Measurements from ENCODE around the gene TMEM98.
"Not testable (repeated sequence)": the region's sequence is repeated elsewhere in the genome, so short reads cannot be mapped to it uniquely, and the experiment has no call there.

TMEM98 gene, protein sequence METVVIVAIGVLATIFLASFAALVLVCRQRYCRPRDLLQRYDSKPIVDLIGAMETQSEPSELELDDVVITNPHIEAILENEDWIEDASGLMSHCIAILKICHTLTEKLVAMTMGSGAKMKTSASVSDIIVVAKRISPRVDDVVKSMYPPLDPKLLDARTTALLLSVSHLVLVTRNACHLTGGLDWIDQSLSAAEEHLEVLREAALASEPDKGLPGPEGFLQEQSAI
- total RNA-seq, result 0 to 2.2 (median 0) reads per million in 17 experiments

DNA sequence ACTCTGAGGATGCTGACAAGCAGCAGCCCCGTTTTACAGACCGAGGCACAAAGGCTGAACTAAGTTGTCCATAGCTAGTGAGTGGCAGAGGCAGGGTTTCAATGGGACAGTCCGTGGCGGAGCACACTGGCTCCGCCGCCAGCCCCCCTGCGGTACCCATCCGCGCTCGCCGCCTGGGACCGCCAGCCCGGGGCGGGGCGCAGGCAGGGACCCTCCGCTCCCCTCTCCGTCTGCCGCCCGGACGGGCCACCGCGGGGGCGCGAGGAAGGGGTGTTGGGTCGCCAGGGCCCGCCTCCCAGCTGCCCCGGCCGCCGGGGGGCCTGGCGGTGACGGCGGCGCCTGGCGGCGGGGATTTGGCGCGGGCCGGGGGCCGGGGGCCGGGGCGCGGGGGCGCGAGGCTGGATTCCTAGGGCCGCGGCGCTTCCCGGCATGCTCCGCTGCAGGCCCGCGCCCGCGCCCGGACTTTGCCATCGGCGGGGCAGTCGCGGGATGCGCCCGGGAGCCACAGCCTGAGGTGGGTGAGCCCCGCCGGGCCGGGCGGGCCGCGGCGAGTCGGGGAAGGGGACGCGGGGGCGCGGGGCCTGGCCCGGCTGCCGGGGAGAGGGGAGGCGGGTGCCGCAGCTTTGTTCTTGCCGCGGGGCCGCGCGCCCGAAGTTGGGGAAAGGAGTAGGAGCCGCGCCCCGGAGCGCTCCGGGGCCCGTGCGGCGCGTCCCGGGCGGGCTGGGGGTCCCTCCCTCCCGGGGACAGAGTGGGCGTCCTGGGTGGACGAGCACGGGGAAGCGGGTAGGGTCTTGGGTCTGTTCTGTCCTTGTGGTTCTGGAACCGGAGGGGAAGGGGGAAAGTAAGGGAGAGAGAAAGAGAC, at the start of gene TMEM98:
TMEM98 (plus strand) TSS at position 430 of the 862 bp plus-strand sequence. CDS start 3,376 bp downstream, outside the sequence.
- peak in 2 of 4 experiments; percentile 6 to 16 for DNase-seq

DNA sequence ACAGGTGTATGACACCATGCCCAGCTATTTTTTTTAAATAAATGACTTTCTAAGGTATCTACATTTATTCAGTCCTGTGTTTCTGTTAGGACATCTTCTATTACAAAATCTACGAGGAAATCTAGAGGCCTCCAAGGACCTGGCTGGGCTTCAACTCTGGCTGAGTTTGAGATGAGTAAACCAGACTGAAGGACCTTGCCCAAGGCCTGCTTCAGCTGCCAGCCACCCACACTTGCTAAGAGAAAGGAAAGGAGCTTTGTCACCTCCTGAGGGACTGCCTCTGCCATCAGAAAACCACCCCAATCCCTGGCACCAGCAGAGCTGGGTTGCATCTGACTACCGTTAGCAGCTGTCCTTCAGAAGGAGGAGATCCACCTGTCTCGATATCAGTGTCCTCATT, 49.7 kb upstream of the TMEM98 start:
- DNase-seq, result peak; percentile 55 to 83 (median 76)

DNA sequence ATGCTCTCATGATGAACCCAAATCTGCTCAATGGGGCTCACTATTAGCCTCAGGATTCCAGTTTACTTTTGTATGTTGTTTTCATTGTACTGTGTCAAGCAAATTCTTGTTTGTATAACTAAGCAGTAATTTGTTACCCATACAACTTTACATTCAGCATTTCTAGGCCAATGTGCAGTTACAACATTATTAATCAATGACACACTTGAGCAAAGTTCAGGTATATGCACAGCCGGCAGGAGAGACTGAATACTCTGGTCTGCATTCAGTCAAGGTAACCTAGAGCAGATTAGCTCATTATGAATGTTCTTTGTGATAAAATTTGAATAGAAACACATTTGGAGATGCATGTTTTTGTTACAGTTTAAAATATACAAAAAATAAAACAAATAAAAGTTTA, 48.8 kb upstream of the TMEM98 start:
- DNase-seq, result no peak

DNA sequence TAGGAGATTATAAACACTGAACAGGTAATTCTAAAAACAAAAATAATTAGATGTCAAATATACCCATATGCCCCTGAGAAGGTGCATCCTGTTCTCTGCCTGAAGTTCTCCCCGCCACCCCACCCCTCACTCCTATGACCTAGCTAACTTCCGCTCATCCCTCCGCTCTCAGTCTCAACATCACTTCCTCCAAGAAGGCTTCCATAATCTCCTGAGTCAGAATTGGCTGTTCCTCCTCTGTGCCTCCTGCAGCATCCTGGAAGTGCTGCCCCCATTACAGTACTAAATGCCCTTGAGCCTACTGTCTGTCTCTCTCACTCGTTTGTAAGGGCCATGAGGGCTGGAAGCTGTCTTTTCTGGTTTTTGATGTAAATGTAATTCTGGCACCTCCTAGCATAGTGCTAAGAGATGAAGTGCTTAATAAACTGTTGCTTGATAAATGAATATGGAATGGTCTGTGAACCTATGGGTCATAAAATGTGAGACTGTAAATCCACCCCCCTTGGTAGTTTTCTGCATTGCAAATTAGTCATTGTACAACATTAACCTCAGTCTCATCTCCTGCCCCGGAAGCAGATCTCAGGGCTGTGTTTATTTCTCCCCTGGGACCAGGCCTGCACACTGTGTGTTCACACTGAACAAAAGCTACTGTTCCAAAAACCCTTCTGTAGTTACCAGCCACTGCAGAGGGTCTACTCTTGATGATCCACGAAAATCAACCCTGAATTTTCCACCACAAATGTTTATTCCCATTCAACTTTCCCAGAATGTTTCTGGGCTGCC, 47.1 kb upstream of the TMEM98 start:
- DNase-seq, result peak in 3 of 4 experiments; percentile 36 to 57 (median 38)

DNA sequence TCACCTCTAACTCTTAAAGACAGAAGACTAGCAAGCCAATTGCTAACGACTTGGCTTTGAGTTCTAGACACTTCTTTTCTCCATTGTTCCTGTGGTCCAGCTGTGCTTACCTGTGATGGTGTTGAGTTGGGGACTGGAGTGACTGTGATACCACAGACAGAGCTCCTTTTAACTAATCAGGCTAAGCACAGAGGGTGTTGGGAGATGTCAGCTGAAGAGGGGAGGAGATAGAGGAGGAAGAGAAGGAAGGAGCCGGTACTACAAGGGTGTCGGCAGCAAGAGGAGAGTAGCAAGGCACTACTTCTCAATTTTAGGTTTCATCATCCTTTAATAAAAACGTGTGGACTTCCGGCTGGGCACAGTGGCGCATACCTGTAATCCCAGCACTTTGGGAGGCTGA, 45.9 kb upstream of the TMEM98 start:
- DNase-seq, result peak in 2 of 4 experiments; percentile 11 to 31

DNA sequence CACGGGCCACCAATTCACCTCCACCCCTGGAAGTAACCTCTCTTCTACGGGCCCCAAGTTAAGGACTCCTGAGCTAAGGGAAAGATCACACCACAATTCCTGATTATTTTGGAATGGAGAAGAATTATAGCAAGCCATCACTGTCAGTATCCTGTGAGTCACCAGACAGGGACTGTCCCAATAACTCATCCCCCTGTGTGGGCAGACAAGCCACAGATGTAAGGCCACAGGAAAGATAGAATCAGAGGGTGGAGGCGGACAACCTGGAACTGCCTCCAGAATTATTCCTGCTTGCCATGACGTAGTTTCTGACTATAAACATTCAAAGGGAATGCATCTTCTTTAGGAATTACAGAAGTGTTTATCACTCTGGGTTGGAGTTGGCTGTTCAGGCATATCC, 45.2 kb upstream of the TMEM98 start:
- DNase-seq, result peak; percentile 58 to 82 (median 77)

DNA sequence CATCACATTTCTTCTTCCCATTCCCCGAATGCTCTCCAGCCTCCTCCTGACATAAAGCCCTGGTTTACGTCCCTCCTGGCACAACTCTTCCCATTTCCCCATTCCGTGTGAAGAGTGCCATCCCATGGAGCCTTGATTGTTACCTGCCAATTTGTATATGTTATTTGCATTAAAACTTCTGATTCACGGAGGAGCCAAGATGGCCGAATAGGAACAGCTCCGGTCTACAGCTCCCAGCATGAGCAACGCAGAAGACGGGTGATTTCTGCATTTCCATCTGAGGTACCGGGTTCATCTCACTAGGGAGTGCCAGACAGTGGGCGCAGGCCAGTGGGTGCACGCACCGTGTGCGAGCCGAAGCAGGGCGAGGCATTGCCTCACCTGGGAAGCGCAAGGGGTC, 41.0 kb upstream of the TMEM98 start:
- DNase-seq, result not testable (repeated sequence)

DNA sequence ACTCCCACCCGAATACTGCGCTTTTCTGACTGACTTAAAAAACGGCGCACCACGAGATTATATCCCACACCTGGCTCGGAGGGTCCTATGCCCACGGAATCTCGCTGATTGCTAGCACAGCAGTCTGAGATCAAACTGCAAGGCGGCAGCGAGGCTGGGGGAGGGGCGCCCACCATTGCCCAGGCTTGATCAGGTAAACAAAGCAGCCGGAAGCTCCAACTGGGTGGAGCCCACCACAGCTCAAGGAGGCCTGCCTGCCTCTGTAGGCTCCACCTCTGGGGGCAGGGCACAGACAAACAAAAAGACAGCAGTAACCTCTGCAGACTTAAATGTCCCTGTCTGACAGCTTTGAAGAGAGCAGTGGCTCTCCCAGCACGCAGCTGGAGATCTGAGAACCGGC, 40.5 kb upstream of the TMEM98 start:
- not testable (repeated sequence) for DNase-seq

DNA sequence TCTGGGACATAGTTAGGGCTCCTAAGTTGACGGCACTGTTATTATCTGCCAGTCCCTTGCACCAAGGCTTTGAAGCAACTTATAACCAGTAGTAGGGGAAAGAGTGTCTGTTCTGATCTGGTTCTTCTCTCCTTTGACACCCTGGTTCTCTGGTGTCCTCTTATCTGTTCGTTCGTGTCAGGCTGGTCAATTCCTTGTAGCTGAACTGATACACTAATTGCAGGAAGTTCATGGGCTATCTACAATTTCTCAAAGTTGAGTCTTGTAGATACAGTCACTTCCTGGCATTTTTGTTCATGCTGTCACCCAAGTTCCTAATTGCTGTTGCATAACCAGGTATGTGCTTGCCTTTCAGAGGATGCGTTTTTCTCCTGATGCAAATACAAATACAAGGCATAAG, 33.7 kb upstream of the TMEM98 start:
- no peak for DNase-seq

DNA sequence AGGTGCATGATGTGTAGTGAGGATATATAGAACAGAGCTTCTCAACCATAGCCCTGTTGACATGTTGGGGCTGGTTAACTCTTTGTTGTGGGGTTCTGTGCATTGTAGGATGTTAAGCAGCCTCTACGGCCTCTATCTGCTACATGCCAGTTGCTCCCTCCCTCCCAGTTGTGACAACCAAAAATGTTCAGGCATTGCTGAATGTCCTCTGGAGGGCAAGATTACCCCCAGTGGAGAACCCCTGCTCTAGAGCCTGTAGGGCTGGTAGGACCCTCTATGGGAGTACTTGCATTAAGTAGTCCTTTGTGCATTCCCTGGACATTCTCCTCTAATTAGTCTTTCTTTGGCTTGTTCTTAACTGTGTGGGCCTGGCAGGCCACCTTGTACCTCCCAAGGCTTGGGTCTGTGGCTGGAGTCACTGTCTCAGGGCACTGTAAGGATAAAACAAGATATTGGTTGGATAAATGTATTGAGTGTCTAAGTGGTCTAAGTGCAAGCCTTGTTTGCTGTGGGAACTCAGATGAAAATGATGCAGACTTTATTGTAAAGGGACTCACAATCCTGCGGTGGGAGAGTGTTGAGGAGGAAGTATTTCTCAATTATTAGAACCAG, 31.2 kb upstream of the TMEM98 start:
- no peak for DNase-seq

DNA sequence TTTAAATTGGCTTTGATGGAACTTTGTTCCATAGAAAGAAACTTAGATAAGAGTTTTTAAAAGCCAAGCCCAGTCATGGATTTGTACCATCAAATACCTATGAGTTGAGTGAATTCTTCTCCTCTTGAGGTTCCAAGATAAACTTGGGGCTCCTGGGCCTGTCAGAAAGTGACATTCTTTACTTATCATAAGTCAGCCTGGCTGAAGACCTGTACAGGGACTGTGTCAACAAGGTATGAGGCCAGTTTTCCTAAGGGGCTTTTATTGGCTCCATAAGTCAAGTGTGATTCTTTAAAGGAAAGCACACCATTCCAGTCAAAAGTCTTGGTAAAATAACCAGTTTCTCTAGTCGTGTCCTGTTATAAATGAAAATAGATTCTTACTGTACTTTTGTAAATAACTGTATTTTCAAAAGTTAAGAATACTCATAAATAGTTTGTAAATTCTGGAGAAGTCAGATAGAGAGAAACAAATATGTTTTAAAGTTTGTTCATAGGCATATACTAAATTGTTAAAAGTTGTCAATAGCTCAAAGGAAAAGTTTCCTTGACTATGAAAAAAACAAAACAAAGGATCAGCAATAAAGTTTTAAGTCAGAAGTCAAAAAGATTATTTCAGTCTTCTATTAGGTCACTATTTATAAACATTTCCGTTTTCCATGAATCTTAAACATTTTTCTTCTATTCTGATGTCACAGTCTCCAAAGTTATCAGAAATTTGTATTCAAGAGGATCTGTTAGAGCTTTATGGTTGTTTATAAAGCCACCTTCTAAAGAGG, 28.5 kb upstream of the TMEM98 start:
- no peak for DNase-seq

DNA sequence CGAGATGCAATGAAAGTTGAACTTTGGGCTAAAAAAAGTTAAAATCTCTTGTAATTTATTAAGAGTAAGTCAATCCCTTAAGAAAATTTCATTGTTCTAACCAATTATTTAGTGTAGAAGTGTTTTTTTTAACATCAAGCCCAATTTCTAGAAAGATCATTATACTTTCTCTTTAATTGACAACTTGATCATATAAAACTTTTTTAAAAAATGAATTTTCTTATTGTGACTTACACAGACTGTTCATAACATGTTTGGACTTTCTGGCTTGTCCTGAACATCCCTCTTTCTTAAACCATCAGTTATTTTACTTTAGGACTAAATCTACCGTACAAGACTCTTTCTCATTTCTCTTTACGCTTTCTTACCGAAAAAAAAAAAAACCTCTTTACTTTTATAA, 26.2 kb upstream of the TMEM98 start:
- no peak for DNase-seq

DNA sequence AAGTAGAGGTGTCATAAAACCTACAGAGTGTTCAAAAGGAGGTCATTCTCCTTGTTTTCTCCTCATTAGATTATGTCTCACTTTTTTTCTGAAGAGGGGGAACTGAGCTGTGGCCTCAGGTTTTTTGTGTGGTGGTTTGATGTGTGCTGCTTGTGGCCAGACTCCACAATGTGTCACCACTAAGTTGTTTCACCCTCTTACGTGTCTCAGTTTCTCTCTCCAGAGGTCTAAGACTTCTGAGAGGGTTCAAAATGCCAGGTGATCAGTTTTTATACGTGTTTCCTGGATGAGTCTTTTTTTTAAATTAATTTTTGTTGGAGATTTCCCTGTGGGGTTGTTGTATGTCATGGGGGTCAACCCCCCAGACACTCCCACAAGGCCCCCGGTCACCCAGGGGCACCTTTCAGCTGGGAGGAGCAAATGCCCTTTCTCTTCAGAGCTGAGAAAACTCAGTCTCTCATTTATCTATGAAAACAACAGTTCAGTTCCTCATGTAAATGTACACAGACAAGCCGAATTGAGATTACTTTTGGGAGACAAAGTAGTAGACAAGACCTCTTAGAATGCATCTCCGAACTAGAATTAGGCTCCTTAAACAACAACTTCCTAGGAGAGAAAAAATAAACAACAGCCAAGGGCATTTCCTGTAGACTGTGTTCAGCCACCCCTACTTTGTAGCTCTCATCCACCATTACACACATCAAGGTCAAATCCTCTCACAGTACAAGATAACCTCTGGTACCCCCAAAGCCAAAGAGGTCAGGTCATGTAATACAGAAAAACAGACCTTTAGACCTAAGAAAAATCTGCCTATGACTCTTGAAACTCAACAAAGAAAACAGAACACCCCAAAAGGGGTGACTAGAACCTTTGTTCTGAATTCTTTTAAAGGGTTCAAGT, 23.9 kb upstream of the TMEM98 start:
- no peak for DNase-seq

DNA sequence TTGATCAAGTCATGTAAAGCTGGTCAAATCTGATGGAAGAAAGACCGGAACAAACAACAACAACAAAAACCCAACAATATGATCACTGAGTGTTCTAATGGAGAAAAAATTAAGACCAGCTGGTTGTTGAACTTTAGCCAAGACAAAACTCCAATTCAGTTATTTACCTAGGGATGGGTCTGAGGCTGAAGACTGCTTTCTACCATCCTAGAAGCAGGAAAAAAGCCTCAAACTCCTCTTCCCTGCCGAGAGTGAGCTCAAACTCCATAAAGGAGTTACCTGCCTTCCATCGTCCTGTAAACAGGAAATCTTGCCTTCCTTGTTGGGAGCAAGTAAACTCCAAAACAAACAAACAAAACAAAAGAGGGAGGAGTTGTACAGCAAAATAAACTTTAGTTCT, 23.1 kb upstream of the TMEM98 start:
- DNase-seq, result no peak

DNA sequence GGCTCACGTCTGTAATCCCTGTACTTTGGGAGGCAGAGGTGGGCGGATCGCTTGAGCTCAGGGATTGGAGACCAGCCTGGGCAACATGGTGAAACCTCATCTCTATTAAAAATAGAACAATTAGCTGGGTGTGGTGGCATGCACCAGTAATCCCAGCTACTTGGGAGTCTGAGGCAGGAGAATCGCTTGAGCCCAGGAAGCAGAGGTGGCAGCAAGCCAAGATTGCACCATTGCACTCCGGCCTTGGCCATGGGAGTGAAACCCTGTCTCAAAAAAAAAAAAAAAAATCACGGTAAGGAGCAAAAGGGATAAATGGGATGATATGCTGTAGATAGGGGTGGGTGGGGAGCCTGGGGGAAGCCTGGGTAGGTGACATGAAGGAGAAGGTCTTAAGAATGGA, 20.4 kb upstream of the TMEM98 start:
- DNase-seq, result no peak

DNA sequence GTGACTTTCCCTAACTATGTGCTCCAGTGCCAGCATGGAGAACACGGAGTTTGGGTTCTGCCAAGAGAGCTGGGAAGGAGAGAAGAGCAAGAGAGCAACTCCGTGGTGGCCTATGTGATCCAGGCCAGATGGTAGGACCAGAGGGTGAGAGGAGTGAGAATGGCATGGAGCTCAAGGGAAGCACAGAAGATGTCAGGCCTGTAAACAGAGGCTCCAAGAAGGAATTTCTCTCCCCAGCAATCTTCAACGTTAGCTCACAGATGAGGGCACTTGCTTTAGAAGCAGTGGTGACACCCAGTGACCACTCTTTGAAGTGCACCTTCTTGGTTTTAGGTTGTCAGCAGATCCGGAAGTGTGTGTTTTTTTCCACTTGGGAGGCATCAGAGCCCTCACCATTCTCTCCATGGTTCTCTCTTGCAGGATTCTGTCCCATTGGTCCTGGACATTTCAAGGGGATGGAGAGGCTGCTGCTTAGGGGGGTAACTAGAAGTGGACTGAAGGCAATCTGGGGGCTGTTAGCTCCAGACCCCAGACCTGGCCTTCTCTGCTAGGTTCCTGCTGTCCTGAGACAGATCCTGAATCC, 18.1 kb upstream of the TMEM98 start:
- peak; percentile 71 to 85 (median 81) for DNase-seq

DNA sequence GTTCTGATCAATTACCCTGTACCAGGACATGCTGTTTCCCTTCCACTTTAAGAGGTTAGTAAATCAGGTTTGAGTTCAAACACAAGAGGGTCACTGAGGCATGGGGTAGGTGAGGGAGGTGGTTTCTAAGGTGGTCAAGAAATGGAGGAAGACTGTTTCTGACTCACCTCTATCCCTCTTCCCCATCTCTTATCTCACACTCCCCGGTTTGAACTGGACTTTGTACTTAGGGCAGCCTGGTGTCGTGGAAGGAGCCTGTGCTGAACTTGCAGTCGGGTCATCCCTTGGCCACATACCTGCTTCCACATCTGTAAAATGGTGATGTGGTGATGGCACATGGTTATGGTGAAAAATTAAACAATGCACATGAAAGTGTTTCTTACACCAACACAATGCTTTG, 17.2 kb upstream of the TMEM98 start:
- DNase-seq, result no peak

DNA sequence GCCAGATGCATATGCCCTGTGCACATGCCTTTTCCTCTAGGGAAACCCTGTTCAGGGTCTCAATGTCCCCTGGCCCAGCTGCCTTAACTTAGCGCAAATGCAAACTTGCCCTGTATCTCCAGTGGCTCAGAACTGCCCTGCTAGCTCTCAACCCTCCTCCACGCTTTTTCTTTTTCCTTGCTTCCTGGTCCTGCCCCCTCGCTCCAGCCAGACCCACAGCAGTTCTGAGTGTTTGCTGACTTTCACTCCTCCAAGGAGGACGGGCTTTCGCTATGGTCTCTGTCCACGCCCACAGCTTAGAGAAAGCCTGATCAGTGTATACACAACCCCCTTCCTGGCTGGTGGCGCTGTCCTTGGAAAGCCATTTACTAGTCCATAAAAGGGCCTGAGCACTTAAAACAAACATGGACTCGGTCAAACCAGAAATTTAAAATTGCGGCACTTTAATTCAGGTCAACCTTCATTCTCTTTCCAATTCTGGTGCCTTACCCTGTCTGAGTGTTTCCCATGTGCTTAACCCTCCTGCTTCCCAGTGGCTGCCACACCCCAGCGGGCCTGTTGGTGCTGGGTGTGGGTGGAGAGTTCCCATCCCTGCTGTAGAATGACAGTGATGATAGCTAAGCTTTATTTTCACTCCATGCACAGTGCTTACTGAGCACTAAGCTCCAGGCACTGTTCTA, 15.6 kb upstream of the TMEM98 start:
- DNase-seq, result no peak

DNA sequence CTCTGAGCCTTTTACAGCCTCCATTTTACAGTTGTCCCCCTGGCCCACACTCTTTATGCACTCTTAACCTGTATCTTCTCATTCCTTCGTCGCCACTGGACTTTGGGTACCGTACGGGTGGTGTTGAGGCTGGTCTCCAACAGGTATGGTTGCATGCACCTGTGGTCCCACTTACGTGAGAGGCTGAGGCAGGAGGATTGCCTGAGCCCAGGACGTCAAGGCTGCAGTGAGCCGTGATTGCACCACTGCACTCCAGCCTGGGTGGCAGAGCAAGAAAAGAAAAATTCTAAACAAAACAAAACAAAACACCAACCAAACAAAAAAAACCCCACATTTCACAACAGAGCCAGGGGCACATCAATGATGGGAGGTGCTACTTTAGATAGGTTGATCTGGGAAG, 14.4 kb upstream of the TMEM98 start:
- no peak for DNase-seq

DNA sequence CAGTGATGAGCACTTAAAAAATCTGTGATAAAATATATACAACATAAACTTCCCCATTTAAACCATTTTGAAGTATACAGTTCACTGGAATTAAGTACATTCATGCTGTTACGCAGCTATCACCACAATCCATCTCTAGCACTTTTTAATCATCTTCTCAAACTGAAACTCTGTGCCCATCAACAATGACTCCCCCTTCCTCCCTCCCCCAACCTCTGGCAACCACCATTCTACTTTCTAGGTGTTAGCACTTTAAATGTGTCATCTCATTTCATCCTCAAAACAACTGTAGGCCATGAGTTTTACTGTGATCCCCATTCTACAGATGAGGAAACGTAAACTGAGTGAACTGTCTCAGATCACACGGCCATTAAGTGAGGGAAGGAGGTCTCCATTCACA, 13.8 kb upstream of the TMEM98 start:
- no peak for DNase-seq

Data from suppressor macrophage (primary cell).